Brain microvascular endothelial cell (primary cell): ENCODE measurements around the gene CARMIL1.
"Not testable (repeated sequence)": the region's sequence is repeated elsewhere in the genome, so short reads cannot be mapped to it uniquely, and the experiment has no call there.

Experiments
- DNase-seq: peaks from one replicate; pipeline ENCODE4 v3.0.0-alpha.2; 2020
- H3K27ac ChIP-seq: fragments of 250-450 bp; sonication (Bioruptor Pico); 2 replicates; pipeline ENCODE4 v1.5.1; 2020; ENCODE audit warnings: mild to moderate bottlenecking, moderate library complexity
- H3K27me3 ChIP-seq: fragments of 250-450 bp; sonication (Bioruptor Pico); replicated peaks from 2 replicates; pipeline ENCODE4 v1.5.1; 2020; ENCODE audit warnings: mild to moderate bottlenecking
- H3K36me3 ChIP-seq: fragments of 250-450 bp; sonication (Bioruptor Pico); replicated peaks from 2 replicates; pipeline ENCODE4 v1.5.1; 2020; ENCODE audit warnings: mild to moderate bottlenecking
- H3K4me3 ChIP-seq: 2 replicates; pipeline ENCODE4 v1.5.1; 2011; ENCODE audit warnings: low read depth, mild to moderate bottlenecking, control low read depth, low read length, moderate library complexity
- CTCF ChIP-seq: IDR thresholded peaks from 2 replicates; pipeline ENCODE4 v1.5.1; 2011; ENCODE audit warnings: low read depth, mild to moderate bottlenecking, moderate library complexity, low read length, control low read depth, inconsistent platforms; ENCODE audit errors: missing control alignments
- in situ Hi-C: cut with HindIII; loops from 2 replicates; pipeline ENCODE4 v1.10.0; 2017; ENCODE audit warnings: low sequenced_read_pairs, low pct_ligation_motif_present

Gene CARMIL1

GRCh38 chr6:25381077-25381476 is 101.9 kb downstream of the CARMIL1 start:
- H3K27me3 ChIP-seq, result no peaks in the 10 kb centered on the region

DNA sequence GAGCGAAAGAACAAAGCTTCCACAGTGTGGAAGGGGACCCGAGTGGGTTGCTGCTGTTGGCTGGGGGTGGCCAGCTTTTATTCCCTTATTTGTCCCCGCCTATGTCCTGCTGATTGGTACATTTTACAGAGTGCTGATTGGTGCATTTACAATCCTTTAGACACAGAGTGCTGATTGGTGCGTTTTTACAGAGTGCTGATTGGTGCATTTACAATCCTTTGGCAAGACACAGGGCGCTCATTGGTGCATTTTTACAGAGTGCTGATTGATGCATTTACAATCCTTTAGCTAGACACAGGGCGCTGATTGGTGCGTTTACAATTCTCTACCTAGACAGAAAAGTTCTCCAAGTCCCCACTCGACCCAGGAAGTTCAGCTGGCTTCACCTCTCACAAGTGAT is 103.3 kb downstream of the CARMIL1 start:
- H3K27ac ChIP-seq, H3K36me3 ChIP-seq, in situ Hi-C loops, H3K4me3 ChIP-seq, H3K27me3 ChIP-seq, DNase-seq: not testable (repeated sequence)

More at GRCh38 chr6:25381077-25381476, 101.9 kb downstream of the CARMIL1 start:
- TF ChIP-seq CTCF, result no peak
- in situ Hi-C loops, result no loop called here
- Histone ChIP-seq H3K27ac (no peak overlapping the region), H3K4me3 (no peak overlapping the region), H3K36me3 (no peaks in the 10 kb centered on the region)
- no peak for DNase-seq

- Histone ChIP-seq H3K27me3 (no peaks in the 10 kb centered on the region), H3K36me3 (no peaks in the 10 kb centered on the region), H3K27ac (no peak overlapping the region), H3K4me3 (no peak overlapping the region)
- in situ Hi-C loops, result no loop called here
- no peak for DNase-seq
- TF ChIP-seq CTCF, result no peak
Observed at GRCh38 chr6:25384234-25384633, 105.1 kb downstream of the CARMIL1 start.

- in situ Hi-C loops, result no loop called here
Observed at GRCh38 chr6:25384967-25385366, 105.8 kb downstream of the CARMIL1 start.

DNA sequence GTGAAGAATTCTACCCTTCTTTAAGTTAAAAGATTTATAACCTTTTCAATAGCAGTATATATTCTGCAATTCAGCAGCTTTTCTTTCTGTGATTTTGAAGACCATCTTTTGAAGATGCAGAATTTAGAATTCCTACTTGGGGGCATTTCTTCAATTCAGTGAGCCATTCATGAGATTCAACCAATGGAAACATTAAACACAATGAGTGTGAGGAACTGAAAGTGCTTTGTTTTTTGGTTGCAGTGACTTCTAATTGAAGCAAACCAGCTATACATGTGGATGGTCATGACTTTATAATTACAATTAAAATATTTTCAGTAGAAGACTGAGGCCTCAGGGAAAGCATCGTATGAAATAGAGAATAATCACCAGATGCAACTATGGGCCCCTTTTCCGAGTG is 108.3 kb downstream of the CARMIL1 start:
- in situ Hi-C loops, result no loop called here
- H3K36me3 ChIP-seq, result no peaks in the 10 kb centered on the region
- H3K4me3 ChIP-seq, result no peak overlapping the region
- no peak for TF ChIP-seq CTCF
- DNase-seq, result no peak
- H3K27ac ChIP-seq, result no peak overlapping the region
- H3K27me3 ChIP-seq, result no peaks in the 10 kb centered on the region

More at GRCh38 chr6:25384967-25385366, 105.8 kb downstream of the CARMIL1 start:
- H3K27me3 ChIP-seq, result no peaks in the 10 kb centered on the region
- no peak for TF ChIP-seq CTCF
- no peak overlapping the region for H3K27ac ChIP-seq
- DNase-seq, result peak; percentile 38
- H3K36me3 ChIP-seq, result no peaks in the 10 kb centered on the region
- H3K4me3 ChIP-seq, result no peak overlapping the region

- Histone ChIP-seq H3K4me3 (no peak overlapping the region), H3K27ac (no peak overlapping the region), H3K36me3 (no peaks in the 10 kb centered on the region), H3K27me3 (no peaks in the 10 kb centered on the region)
- no peak for DNase-seq
- in situ Hi-C loops, result no loop called here
- TF ChIP-seq CTCF, result no peak
Observed at GRCh38 chr6:25387911-25388310, 108.7 kb downstream of the CARMIL1 start.
